Activated CD4-positive, alpha-beta memory T cell treated with anti-CD3 and anti-CD28 coated beads, Interleukin-2, amount 10 ng/mL, durations not matched to agents 7 days and 5 days (primary cell): ENCODE results near the gene KDM8. TPM values are rescaled to one million over a fixed set of nuclear protein-coding genes. Genes with fewer than 3 reads are reported as not detected.

Source experiments
- CTCF ChIA-PET: fragments of 350-600 bp; sonication (Branson Sonifier 250); formaldehyde crosslinking; loops from one replicate; lab custom pipeline; 2021; ENCODE audit warnings: antibody characterized with exemption, inconsistent platforms; lab: Charles Lee
- POLR2A ChIA-PET: fragments of 350-600 bp; sonication (Branson Sonifier 250); formaldehyde crosslinking; loops from one replicate; lab custom pipeline; 2021; ENCODE audit warnings: antibody characterized with exemption; lab: Charles Lee
- DNase-seq: peaks from one replicate; pipeline ENCODE4 v3.0.0-alpha.2; 2020
- H3K27ac Mint-ChIP-seq: one replicate; pipeline ENCODE4 v1.8.0; 2021; ENCODE audit warnings: mild to moderate bottlenecking, mixed read lengths
- H3K27me3 Mint-ChIP-seq: one replicate; pipeline ENCODE4 v1.8.0; 2021; ENCODE audit warnings: mixed read lengths
- H3K36me3 Mint-ChIP-seq: one replicate; pipeline ENCODE4 v1.8.0; 2021; ENCODE audit warnings: low read depth, mixed read lengths
- H3K4me1 Mint-ChIP-seq: one replicate; pipeline ENCODE4 v1.8.0; 2021; ENCODE audit warnings: mixed read lengths
- H3K4me3 Mint-ChIP-seq: one replicate; pipeline ENCODE4 v1.8.0; 2021; ENCODE audit warnings: mild to moderate bottlenecking, mixed read lengths
- H3K9me3 Mint-ChIP-seq: one replicate; pipeline ENCODE4 v1.8.0; 2021; ENCODE audit warnings: mixed read lengths
- total RNA-seq, 2 experiments: library from RNA; stranded (reverse); gene quantifications; one replicate each; pipeline ENCODE4 v1.2.3, GENCODE V29; 2021

The KDM8 gene
- total RNA-seq, 2 experiments from 2014 or later: 12.7 to 14.3 TPM

- Mint-ChIP-seq H3K4me1 (no peaks in the 10 kb centered on the region), H3K27ac (no peak overlapping the region), H3K27me3 (no peaks in the 10 kb centered on the region), H3K9me3 (no peaks in the 10 kb centered on the region), H3K4me3 (no peak overlapping the region), H3K36me3 (peaks cover 23% of the 10 kb centered on the region)
- ChIA-PET CTCF (interaction anchor here (0.7 kb wide), 1 partner anchor 40 kb away, joined by 3 read pairs; no protein-coding TSS in a partner anchor), POLR2A (interaction anchor here (0.7 to 2.5 kb wide), 2 partner anchors 11 to 16 kb away, joined by 3 to 6 read pairs; partner anchors contain the start of gene KDM8)
- no peak for DNase-seq
These were observed 15.4 kb downstream of the KDM8 start for GRCh38 chr16:27218756-27219155.

GRCh38 chr16:27219161-27219560 is 15.8 kb downstream of the KDM8 start:
- H3K36me3 Mint-ChIP-seq: peaks cover 26% of the 10 kb centered on the region
- POLR2A ChIA-PET: interaction anchor here (0.7 to 2.5 kb wide), 2 partner anchors 11 to 16 kb away, joined by 3 to 6 read pairs; partner anchors contain the start of gene KDM8
- CTCF ChIA-PET: no interaction called here
- H3K9me3 Mint-ChIP-seq: no peaks in the 10 kb centered on the region
- H3K4me3 Mint-ChIP-seq: no peak overlapping the region
- H3K4me1 Mint-ChIP-seq: peaks cover 3% of the 10 kb centered on the region
- H3K27ac Mint-ChIP-seq: no peak overlapping the region
- H3K27me3 Mint-ChIP-seq: no peaks in the 10 kb centered on the region
- DNase-seq: no peak

- ChIA-PET POLR2A (interaction anchor here (1.6 to 2.9 kb wide), 2 partner anchors 10 to 13 kb away, joined by 4 to 14 read pairs; no protein-coding TSS in a partner anchor), CTCF (no interaction called here)
- no peak overlapping the region for H3K4me3 Mint-ChIP-seq
- H3K36me3 Mint-ChIP-seq: peaks cover 25% of the 10 kb centered on the region
- DNase-seq: no peak
- H3K27me3 Mint-ChIP-seq: no peaks in the 10 kb centered on the region
- no peak overlapping the region for H3K27ac Mint-ChIP-seq
- H3K4me1 Mint-ChIP-seq: peaks cover 4% of the 10 kb centered on the region
- H3K9me3 Mint-ChIP-seq: no peaks in the 10 kb centered on the region
These were observed 16.8 kb downstream of the KDM8 start for GRCh38 chr16:27220120-27220519.

- Mint-ChIP-seq H3K4me3 (no peak overlapping the region), H3K27me3 (no peaks in the 10 kb centered on the region), H3K27ac (no peak overlapping the region), H3K4me1 (peaks cover 4% of the 10 kb centered on the region), H3K36me3 (peaks cover 26% of the 10 kb centered on the region), H3K9me3 (no peaks in the 10 kb centered on the region)
- ChIA-PET POLR2A (interaction anchor here (1.6 to 2.9 kb wide), 2 partner anchors 10 to 13 kb away, joined by 4 to 14 read pairs; no protein-coding TSS in a partner anchor), CTCF (interaction anchor here (1.0 to 2.6 kb wide), 2 partner anchors 41 to 186 kb away, joined by 3 to 14 read pairs; no protein-coding TSS in a partner anchor)
- DNase-seq: no peak
These were observed 17.2 kb downstream of the KDM8 start for GRCh38 chr16:27220527-27220926.

- ChIA-PET CTCF (interaction anchor here (1.0 to 2.6 kb wide), 3 partner anchors 14 to 186 kb away, joined by 3 to 14 read pairs (median 3); no protein-coding TSS in a partner anchor), POLR2A (interaction anchor here (1.6 to 2.9 kb wide), 3 partner anchors 9 to 96 kb away, joined by 4 to 14 read pairs (median 4); no protein-coding TSS in a partner anchor)
- Mint-ChIP-seq H3K9me3 (no peaks in the 10 kb centered on the region), H3K4me1 (peaks cover 9% of the 10 kb centered on the region), H3K27ac (no peak overlapping the region), H3K27me3 (no peaks in the 10 kb centered on the region), H3K36me3 (peaks cover 26% of the 10 kb centered on the region), H3K4me3 (no peak overlapping the region)
- no peak for DNase-seq
These were observed 17.7 kb downstream of the KDM8 start for GRCh38 chr16:27220991-27221390.

GRCh38 chr16:27221576-27222248 is 18.4 kb downstream of the KDM8 start:
- Mint-ChIP-seq H3K4me3 (no peak overlapping the region), H3K36me3 (peaks cover 31% of the 10 kb centered on the region), H3K4me1 (peaks cover 14% of the 10 kb centered on the region), H3K27ac (no peak overlapping the region), H3K9me3 (no peaks in the 10 kb centered on the region), H3K27me3 (no peaks in the 10 kb centered on the region)
- CTCF ChIA-PET: interaction anchor here (1.0 to 2.6 kb wide), 5 partner anchors 9 to 185 kb away, joined by 3 to 14 read pairs (median 3); no protein-coding TSS in a partner anchor
- no peak for DNase-seq
- POLR2A ChIA-PET: interaction anchor here (0.8 to 2.9 kb wide), 9 partner anchors 8 to 95 kb away, joined by 3 to 14 read pairs (median 3); partner anchors contain the start of gene KDM8

- Mint-ChIP-seq H3K27ac (no peak overlapping the region), H3K4me3 (no peak overlapping the region), H3K36me3 (peaks cover 37% of the 10 kb centered on the region), H3K4me1 (peaks cover 21% of the 10 kb centered on the region), H3K9me3 (no peaks in the 10 kb centered on the region), H3K27me3 (no peaks in the 10 kb centered on the region)
- ChIA-PET CTCF (interaction anchor here (1.2 to 2.6 kb wide), 3 partner anchors 8 to 96 kb away, joined by 3 to 14 read pairs (median 4); no protein-coding TSS in a partner anchor), POLR2A (interaction anchor here (0.8 to 2.9 kb wide), 11 partner anchors 8 to 95 kb away, joined by 3 to 14 read pairs (median 3); partner anchors contain the start of gene KDM8)
- no peak for DNase-seq
These were observed 19.2 kb downstream of the KDM8 start for GRCh38 chr16:27222249-27223225.

- no peaks in the 10 kb centered on the region for H3K9me3 Mint-ChIP-seq
These were observed 19.9 kb downstream of the KDM8 start for GRCh38 chr16:27223226-27223610.

GRCh38 chr16:27223701-27224100 is 20.4 kb downstream of the KDM8 start:
- no peak overlapping the region for H3K4me3 Mint-ChIP-seq
- POLR2A ChIA-PET: interaction anchor here (1.0 to 2.0 kb wide), 2 partner anchors 10 to 20 kb away, joined by 4 to 5 read pairs; partner anchors contain the start of gene KDM8
- DNase-seq: no peak
- H3K27ac Mint-ChIP-seq: no peak overlapping the region
- peaks cover 21% of the 10 kb centered on the region for H3K4me1 Mint-ChIP-seq
- H3K27me3 Mint-ChIP-seq: no peaks in the 10 kb centered on the region
- no peaks in the 10 kb centered on the region for H3K9me3 Mint-ChIP-seq
- CTCF ChIA-PET: interaction anchor here (2.5 kb wide), 1 partner anchor 44 kb away, joined by 11 read pairs; no protein-coding TSS in a partner anchor
- peaks cover 35% of the 10 kb centered on the region for H3K36me3 Mint-ChIP-seq

More at GRCh38 chr16:27223226-27223610, 19.9 kb downstream of the KDM8 start:
- ChIA-PET POLR2A (interaction anchor here (0.8 to 2.0 kb wide), 3 partner anchors 11 to 93 kb away, joined by 3 to 5 read pairs (median 4); partner anchors contain the start of gene KDM8), CTCF (interaction anchor here (2.6 kb wide), 1 partner anchor 44 kb away, joined by 14 read pairs; no protein-coding TSS in a partner anchor)
- peaks cover 21% of the 10 kb centered on the region for H3K4me1 Mint-ChIP-seq
- H3K27ac Mint-ChIP-seq: no peak overlapping the region
- no peak overlapping the region for H3K4me3 Mint-ChIP-seq
- H3K27me3 Mint-ChIP-seq: no peaks in the 10 kb centered on the region
- DNase-seq: no peak
- peaks cover 37% of the 10 kb centered on the region for H3K36me3 Mint-ChIP-seq

- ChIA-PET CTCF (interaction anchor here (1.8 to 2.5 kb wide), 3 partner anchors 10 to 45 kb away, joined by 7 to 13 read pairs (median 11); partner anchors contain the start of gene KDM8), POLR2A (interaction anchor here (1.0 to 2.1 kb wide), 7 partner anchors 10 to 139 kb away, joined by 3 to 8 read pairs (median 4); partner anchors contain the start of gene KDM8)
- Mint-ChIP-seq H3K4me3 (no peak overlapping the region), H3K36me3 (peaks cover 35% of the 10 kb centered on the region), H3K27ac (no peak overlapping the region), H3K4me1 (peaks cover 26% of the 10 kb centered on the region), H3K27me3 (no peaks in the 10 kb centered on the region), H3K9me3 (no peaks in the 10 kb centered on the region)
- DNase-seq: no peak
These were observed 21.0 kb downstream of the KDM8 start for GRCh38 chr16:27224271-27224737.

- Mint-ChIP-seq H3K27ac (no peak overlapping the region), H3K36me3 (peaks cover 35% of the 10 kb centered on the region), H3K9me3 (no peaks in the 10 kb centered on the region), H3K4me3 (no peak overlapping the region), H3K27me3 (no peaks in the 10 kb centered on the region), H3K4me1 (peaks cover 32% of the 10 kb centered on the region)
- no peak for DNase-seq
- ChIA-PET CTCF (interaction anchor here (1.6 to 2.5 kb wide), 5 partner anchors 9 to 143 kb away, joined by 5 to 13 read pairs (median 7); partner anchors contain the start of gene KDM8), POLR2A (interaction anchor here (1.0 to 2.1 kb wide), 7 partner anchors 9 to 138 kb away, joined by 3 to 8 read pairs (median 3); partner anchors contain the start of gene KDM8)
These were observed 21.5 kb downstream of the KDM8 start for GRCh38 chr16:27224741-27225300.
